ENCODE data around the gene SELENOO.

Gene SELENOO

DNA sequence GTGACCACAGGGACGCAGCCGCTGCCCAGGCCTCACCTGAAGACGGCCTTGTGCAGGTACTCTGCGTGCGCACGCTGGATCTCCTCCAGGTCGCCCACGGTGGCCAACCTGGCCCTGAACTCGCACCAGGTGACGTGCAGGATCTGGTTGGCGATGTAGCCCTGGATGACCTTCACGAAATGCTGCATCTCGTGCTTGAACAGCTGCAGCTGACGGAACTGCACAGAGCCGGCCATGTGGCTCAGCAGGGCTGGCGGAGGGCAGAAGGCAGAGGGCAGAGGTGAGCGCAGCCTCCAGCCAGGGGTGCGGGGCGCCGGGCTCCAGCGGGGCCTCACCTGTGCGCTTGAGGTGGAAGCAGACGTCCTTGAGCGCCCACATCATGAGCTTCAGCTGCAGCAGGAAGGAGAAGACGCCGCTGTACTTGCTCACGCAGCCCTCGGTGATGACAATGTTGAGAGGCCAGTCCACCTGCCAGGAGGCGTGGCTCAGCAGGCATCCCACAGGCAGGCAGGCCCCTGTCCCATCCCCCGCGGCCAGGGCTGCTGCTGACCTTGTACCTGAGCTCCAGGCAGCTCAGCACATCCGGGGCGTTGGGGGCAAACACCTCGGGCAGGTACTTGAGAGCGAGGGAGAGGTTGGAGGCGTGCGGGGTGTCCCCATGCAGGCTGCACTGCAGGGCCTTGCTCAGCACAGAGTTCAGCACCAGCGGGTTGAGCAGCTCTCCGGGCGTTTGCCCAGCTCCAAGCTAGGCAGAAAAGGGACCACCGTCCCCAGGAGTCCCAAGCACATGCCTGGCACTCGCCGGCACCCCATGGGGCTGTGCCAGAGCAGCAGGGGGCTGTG is 17.6 kb downstream of the SELENOO start:
- DNase-seq, result peak; percentile 0 to 75 (median 65)

DNA sequence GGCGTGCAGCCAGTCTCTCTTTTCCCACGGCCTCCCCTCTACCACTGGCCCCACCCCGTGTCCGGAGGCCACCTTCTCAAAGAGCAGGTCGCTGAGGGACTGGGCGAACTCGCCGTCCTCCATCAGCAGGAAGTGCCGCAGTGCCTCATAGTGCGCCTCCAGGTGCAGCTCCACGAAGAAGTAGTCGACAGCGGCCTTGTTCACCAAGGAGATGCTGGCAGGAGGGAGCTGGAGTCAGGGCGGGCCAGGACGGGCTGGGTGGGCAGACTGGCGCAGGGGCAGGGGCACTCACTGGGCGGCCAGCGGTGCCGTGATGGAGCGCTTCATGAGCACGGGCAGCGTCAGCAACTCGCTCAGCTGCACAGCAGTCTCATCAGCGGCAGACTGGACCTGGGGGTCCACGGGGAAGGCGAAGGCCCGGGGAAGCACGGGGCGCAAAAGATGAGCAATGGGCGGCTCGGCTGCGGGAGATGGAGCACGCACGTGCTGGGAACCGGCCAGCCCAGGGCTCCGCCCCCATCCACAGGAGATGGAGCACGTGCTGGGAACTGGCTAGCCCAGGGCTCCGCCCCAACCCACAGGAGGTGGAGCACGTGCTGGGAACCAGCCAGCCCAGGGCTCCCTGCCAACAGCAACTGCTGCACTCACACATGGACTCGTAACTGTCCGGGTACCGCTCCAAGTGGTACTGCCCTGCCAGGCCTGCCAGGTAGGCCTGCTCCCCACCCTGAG is 18.4 kb downstream of the SELENOO start:
- DNase-seq, result peak; percentile 2 to 87 (median 84)

DNA sequence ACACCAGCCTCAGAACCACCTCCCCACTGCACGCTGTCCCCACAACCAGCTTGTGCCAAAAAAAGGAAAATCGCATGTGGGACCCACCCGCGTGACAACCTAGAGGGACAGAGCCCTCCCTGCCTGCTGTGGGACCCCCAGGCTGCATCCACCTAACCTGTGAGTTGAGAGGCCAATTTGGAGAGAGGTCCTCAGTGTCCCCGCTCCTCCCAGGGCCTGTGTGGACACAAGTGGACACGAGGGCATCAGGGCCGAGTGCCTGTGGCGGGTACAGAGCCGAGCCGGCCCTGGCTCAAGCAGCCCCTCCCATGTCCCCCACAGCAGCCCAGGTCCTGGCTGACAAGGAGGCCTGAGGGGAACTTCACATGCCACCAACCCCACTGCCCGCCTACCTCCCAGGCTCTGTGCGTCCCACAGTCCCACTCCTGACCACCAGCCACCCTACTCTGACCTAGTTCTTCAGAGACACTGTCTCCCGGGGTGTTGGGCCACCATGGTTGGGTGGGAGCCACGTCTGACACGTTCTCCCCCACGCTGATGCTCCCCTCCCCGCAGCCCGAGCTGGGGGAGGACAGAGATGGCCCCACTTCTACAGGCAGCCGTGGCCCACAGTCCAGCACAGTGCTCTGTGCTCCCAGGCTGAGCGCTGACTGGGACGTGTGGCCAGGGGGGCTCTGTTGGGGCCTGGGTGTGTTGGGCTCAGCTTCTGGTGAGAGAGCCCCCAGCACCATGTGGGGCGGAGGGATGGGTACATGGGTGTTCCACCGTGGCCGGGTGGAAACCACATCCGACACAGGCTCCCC is 19.2 kb downstream of the SELENOO start:
- no peak for DNase-seq

DNA sequence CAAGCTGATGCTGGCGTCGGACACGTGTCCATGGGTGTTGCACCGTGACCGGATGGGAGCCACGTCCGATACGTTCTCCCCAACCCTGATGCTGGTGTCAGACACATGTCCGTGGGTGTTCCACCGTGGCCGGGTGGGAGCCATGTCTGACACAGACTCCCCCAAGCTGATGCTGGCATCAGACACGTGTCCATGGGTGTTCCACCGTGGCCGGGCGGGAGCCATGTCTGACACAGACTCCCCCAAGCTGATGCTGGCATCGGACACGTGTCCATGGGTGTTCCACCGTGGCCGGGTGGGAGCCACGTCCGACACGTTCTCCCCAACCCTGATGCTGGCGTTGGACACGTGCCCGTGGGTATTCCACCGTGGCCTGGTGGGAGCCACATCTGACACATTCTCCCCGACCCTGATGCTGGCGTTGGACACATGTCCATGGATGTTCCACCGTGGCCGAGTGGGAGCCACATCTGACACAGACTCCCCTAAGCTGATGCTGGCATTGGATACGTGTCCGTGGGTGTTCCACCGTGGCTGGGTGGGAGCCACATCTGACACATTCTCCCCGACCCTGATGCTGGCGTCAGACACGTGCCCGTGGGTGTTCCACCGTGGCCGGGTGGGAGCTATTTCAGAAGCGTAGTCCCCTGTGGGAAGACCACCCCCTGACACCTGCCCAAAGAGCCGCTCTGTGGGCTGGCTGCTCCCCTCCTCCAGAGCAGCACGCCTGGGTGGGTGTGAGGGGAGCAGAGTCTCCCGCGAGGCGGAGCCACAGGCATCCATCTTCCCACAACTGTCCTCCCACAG is 20.0 kb downstream of the SELENOO start:
- DNase-seq, result no peak

DNA sequence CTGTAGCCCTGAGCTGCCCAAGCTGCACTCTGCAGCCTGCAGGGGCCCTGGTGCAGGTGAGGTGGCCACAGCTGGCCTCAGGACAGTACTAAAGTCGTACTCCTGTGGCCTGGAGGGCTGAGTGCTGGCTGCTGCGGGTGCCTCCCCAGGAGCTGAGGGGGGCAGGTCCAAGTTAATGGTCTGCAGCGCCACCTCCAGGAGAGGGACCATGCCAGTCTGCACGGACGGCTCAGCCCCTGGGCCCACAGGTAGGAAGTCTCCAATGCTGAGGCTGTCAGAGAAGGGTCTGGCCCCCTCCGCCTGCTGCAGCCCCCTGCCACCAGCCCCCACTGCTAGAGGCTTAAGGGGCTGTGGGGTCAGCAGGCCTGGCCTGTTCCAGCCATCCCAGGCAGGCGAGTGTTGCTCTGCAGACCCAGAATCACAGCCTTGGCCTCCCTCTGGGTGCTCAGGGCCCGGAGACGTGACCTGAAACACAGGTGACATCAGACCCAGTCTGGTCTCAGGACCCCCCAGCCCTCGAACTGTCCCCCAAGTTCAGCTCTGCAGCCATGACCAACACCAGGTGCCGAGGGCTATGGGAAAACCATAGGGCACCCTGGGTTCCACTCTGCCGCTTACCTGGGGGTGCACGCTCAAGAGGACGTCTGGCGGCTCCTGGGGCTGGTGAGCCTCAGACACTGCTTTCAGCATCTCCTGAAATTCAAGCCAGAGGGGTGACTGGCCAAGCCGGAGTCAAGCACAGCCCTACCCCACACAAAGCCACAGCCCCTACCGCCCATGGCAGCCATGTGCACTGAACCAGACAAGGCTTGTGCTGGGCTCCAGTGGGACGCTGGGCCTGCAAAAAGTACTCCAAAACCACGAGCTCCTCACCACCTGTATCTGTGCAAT is 20.8 kb downstream of the SELENOO start:
- no peak for DNase-seq

DNA sequence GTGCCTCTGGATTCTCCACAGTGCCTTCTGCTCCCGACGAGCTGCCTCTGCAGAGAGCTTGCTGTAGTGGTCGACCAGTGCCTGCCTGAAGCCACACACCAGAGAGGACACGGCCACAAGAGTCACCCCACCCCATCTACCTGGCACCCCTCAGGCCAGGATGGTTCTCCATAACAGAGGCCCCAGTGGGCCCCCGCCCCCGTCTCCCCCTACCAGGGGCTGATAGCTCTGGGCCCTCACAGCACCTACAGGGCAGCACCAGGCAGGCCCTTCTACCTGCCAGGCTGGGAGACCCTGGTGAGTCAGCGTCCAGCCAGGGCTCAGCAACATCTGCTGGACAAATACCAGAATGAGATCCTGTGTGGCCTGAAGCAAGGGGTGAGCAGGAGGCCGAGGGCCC is 21.7 kb downstream of the SELENOO start:
- no peak for DNase-seq

DNA sequence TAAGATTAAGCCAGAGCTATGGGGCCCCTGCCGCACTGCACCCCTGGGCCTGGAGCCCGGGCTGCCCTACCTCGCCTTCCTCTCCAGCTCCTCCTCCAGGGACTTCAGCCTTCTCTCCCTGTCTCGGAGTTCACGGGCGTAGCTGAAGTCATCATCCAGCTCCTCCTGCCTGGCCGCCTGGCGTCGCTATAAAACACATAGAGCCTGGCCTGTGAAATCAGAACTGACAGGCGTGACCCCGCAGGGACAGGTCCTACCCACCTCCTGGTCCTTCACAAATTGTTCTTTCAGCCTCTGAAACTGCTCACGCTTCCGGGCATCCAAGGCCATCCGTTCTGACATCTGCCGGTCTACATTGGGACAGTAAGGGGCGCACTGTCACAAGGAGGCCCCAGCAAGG is 23.3 kb downstream of the SELENOO start:
- DNase-seq, result no peak

DNA sequence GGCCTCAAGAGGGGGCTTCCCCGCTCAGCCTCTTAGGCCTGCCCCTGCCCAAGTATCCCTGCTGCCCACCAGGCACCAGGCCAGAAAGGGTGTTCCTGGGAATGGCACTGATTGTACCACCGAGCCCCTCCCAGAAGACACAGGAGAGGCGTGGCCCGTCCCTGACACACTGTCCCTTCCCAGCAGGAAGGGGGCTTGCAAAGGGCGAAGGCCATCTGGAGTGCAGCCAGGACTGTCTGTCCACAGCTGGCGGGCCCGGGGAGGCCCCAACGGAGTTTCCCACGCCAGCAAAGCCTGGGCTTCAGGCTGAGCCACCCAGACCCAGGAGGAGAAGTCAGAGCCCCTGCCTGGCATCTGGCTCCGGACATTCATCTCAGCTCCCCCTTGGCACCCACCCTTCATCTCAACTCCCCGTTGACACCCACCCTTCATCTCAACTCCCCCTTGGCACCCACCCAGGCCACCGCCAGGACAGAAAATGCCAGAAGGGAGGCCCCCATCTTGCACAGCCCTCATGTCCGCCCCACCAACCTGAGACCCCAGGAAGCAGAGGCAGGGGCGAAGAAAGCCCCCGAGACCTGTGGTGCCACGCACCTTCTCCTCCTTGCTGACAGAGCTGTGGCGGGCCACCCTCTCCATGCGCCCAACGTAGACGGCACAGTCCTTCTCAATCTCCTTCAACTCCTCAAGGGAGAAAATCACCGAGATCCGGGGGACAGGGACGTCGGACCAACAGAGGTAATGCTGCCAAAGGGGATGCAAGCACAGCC is 24.6 kb downstream of the SELENOO start:
- DNase-seq, result no peak

DNA sequence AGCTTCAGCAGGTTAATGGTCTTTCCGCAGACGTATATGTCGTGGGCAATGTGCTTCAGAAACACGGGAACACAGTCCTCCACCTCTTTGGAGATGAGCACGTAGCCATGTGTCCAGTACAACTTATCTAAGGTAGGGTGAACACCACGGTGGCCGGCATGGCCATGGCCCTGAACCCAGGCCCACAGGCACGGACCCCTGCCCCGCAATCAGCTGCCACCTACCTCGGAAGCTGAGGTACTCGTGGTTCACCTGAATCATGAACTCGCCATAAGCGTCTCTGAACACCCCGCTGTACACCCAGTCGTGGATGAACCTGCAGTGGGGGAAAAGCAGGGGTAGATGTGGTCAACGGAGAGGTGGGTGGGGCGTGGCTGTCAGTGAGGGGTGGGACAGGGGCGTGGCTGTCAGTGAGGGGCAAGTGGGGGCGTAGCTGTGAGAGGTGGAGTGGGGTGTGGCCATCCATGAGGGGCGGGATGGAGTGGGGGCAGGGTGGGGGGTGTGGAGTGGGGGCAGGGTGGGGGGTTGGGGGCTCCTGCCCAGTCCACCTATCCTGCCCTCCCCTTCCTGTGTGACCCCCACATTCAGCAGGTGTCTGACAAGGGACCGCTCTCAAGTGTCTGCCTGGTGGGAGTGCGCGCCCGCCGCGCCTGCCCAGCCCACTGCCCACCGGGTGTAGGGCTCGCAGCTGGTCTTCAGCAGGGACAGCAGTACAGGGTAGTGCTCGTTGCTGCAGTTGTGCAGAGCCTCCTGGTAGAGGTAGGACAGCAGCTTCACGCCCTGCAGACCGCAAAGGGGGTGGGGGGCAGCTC is 25.5 kb downstream of the SELENOO start:
- no peak for DNase-seq

DNA sequence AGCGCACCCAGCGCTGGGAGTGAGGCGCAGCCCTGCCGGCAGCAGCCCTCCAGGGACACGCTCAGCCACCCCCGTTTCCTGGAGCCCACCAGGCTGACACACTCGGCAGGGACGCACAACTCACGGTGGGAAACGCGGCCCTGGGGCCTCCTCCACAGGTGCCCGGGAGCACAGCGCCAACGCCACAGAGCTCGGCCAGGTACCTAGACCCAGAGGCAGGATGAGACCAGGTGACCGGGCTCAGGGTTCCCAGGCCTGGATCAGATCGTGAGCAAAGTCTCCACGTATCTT is 26.0 kb downstream of the SELENOO start:
- no peak for DNase-seq

DNA sequence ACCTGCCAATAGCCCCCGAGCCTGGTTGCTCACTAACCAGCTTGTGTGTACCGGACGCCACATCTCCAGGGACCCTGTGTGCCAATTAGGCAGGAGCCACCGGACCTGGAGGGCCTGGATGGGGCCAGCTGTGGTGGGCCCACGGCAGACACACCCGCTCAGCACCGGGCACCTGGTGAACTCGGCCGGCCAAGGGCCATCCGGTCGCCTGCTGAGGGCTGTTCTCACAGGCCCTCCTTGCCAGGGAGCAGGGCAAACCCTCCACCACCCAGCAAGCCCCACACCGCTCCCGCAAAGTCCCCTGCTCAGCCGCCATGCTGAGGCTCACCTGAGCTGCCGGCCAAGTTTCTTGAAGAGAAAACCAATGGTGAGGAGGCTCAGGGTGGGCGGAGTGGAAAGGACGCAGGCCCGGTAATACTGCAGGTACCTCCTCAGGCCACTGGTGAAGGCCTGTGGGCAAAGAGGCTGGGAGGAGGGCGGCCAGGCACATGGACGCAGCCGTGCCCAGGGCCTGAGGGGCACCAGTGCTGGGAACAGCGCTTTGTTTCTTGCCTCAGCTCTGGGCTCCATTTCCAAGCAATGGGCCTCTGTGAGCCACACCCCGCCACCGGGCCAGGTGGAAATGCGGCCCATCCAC is 26.9 kb downstream of the SELENOO start:
- no peak for DNase-seq

DNA sequence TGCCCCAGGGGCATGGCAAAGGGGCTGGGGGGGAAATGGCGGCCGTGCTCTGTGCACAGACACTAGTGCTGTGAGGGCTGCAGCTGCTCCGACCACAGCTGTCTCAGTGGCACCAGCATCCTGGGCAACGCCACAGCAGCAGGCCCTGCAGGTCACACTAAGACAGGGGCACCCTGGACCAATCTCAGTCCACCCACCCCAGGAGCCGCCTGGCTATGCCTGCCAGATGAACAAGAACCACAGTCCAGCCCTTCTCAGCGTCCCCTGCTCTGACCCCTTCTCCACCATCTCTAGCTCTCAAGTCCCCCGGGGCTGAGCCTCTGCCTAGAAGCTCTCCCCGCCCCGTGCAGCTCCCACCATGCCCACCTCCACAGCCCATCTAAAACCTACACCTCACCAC is 27.6 kb downstream of the SELENOO start:
- DNase-seq, result no peak

DNA sequence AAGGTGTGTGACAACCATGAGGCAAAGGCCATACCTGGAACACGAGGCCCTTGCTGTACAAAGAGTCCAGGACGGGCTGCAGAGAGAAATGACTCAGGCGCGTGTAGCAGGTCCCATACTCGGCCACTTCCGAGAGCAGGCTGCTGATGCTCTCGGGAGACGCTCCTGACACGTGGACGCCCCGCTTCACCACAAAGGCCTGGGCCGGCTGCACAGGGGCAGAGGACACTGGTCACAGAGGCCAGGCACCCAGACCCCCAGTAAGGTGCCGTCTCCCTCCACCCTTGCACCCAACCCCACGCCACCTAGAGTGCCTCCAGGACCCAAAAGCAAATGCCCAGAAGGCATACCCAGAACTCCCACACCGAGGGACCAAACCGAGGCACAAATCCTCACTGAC is 28.6 kb downstream of the SELENOO start:
- no peak for DNase-seq

DNA sequence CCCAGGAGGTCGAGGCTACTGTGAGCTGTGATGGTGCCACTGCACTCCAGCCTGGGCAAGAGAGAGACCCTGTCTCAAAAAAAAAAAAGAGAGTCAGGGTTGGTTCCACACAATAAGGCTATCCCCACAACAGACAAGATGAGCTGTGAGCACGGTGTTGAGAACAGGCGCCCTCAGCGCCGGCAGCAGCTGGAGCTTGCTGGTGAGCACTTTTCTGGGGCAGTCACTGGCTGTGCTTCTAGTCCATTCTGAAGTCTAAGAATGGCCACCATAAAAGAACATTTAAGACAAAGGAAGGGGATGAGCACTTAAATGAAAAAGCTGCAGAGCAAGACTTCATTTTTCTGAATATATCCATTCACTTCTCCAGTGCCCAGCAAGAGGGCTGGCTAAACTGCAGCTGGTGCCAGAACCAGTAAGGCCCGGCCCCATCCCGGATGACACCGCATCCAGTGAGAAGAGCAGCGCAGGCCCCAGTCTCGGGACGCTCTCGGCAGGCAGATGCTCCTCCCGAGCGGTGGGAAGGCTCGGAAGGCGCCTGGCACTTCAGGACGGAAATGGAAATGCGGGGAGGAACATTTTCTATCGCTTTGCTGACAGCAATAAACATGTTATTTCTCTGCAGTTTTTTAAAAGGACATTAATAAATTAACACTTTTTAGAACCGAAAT is 31.8 kb downstream of the SELENOO start:
- no peak for DNase-seq

DNA sequence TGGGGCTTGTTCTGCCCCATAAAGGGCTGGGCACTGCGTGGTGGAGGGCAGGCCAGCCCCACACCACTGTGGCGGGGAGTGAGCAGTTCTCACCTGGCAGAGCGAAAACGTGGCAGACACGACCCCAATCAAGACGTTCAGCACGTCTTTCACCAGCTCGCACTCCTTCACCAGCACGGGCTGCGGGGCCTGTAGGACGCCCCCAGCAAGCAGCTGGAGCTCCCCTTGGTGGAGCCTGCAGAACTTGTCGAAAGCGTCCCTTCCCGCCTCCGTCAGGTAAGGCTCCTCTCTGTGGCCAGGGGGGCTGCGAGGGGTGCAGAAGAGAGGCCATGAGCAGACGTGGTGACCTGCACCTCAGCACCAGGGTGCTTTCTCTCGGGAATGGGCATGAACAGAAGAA is 32.4 kb downstream of the SELENOO start:
- no peak for DNase-seq

DNA sequence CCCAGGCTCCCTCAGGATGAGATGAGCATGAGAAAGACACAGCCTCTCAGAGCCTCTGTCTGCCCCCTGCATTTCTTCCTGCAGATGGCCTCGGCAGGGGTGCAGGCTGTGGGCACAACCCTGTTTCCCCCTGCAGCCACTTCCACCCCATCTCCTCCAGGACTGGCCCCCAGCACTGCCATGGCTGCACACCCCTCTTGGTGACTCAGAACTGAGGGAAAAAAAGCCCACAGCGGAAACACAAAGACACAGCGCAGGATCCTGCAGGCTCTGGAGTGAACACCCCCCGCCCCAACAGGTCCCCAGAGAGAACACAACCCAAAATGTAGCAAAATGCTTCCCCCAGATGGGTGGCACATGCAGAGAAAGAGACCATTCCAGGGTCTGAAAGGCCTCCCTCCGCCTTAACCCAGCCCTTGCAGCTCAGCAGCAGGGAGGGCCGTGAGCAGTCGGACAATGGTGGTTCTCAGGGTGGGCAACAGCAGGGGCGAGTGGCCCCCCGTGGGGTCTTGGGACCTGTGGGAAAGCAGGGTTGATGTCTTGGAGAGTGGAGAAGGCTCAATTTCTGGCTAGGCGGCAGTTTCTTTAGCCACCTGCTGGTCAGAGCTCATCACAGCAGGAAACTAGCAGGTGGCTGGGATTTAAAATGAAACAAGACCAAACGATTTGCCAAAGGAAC is 36.1 kb downstream of the SELENOO start:
- DNase-seq, result peak in 1 of 3 experiments; percentile 41

DNA sequence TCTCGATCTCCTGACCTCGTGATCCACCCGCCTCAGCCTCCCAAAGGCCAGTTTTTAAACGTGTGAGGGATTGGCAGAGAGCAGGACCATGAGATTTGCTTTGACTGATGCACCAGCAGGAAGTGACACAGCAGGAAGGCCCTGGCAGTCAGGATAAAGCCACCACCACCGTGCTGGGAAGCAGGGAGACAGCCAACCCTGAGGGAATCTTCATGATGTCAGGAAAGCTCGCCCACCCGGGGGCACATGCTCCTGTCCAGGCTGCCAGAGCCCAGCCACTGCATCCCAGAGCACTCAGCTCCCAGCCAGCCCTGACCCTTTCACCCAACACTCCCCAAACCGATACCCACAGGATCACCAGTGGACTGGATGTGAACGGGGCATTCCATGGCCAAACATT is 37.9 kb downstream of the SELENOO start:
- no peak for DNase-seq

DNA sequence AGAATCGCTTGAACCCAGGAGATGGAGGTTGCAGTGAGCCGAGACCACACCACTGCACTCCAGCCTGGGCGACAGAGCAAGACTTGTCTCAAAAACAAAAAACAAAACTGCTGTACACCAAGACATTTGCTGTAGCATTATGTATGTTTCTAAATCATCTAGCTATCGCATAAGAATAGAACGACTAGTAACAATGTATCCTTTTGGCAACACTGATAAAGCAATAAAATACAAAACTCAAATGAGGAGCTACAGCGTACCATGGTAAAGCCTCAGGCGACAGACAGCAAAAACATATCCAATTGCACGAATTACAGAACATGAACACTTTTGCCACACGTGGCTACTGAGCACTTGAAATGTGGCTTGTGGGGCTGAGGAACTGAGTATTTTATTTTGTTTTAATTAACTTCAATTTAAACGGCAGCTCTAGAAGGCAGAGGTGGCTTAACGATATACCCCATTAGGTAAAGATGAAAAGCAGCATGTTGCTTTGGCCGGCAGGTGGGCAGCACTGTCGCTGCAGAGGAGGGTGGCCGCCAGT is 41.7 kb downstream of the SELENOO start:
- DNase-seq, result no peak
